BJ (cell line): ENCODE data around the gene TNS1. TPM values are rescaled to one million over a fixed set of nuclear protein-coding genes. Genes with fewer than 3 reads are reported as not detected.

Experiments
- CTCF ChIA-PET: fragments of 350-600 bp; formaldehyde crosslinking; extraction: SDS; loops from one replicate; lab custom pipeline; 2021; ENCODE audit warnings: antibody characterized with exemption, inconsistent platforms; lab: Yijun Ruan, JAX
- POLR2A ChIA-PET: fragments of 300-600 bp; sonication (Branson Sonifier 250); formaldehyde crosslinking; extraction: SDS; loops from one replicate; lab custom pipeline; 2021; ENCODE audit warnings: antibody characterized with exemption; lab: Charles Lee
- DNase-seq: peaks from one replicate; pipeline ENCODE4 v3.0.0-alpha.2; 2011; ENCODE audit warnings: low read depth
- H3K27me3 ChIP-seq: 2 replicates; pipeline ENCODE4 v1.6.0; 2011; ENCODE audit warnings: low read length; ENCODE audit not compliant: control insufficient read depth, insufficient read depth
- H3K36me3 ChIP-seq: 2 replicates; pipeline ENCODE4 v1.5.1; 2011; ENCODE audit warnings: low read length; ENCODE audit not compliant: control insufficient read depth, insufficient read depth
- H3K4me3 ChIP-seq: 2 replicates; pipeline ENCODE4 v1.5.1; 2011; ENCODE audit warnings: low read depth, mild to moderate bottlenecking, control low read depth, low read length
- polyA plus RNA-seq: library from polyadenylated mRNA; depleted of rRNA; stranded (reverse); fragments of >200 nt; gene quantifications from 2 replicates; pipeline ENCODE4 v1.2.3, GENCODE V29; 2011
- TF ChIP-seq, protein P1 (sequence below): IDR thresholded peaks from 2 replicates; pipeline ENCODE4 v1.5.1; 2011; ENCODE audit warnings: low read depth, mild to moderate bottlenecking, control low read depth, inconsistent platforms, low read length, moderate library complexity; ENCODE audit not compliant: insufficient read depth

TNS1 gene
- polyA plus RNA-seq, 1 experiment = 35.6 TPM

GRCh38 chr2:217858519-217859491 lies 144.0 kb downstream of the TNS1 start:
- CTCF ChIA-PET = interaction anchor here (0.9 to 2.7 kb wide), 4 partner anchors 10 to 69 kb away, joined by 3 to 8 read pairs (median 6); no protein-coding TSS in a partner anchor
- DNase-seq = peak; percentile 85
- H3K27me3 ChIP-seq = no peaks in the 10 kb centered on the region
- peaks cover 24% of the 10 kb centered on the region for H3K36me3 ChIP-seq
- POLR2A ChIA-PET = no interaction called here
- TF ChIP-seq, protein P1, sequence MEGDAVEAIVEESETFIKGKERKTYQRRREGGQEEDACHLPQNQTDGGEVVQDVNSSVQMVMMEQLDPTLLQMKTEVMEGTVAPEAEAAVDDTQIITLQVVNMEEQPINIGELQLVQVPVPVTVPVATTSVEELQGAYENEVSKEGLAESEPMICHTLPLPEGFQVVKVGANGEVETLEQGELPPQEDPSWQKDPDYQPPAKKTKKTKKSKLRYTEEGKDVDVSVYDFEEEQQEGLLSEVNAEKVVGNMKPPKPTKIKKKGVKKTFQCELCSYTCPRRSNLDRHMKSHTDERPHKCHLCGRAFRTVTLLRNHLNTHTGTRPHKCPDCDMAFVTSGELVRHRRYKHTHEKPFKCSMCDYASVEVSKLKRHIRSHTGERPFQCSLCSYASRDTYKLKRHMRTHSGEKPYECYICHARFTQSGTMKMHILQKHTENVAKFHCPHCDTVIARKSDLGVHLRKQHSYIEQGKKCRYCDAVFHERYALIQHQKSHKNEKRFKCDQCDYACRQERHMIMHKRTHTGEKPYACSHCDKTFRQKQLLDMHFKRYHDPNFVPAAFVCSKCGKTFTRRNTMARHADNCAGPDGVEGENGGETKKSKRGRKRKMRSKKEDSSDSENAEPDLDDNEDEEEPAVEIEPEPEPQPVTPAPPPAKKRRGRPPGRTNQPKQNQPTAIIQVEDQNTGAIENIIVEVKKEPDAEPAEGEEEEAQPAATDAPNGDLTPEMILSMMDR = no peak
- H3K4me3 ChIP-seq = no peak overlapping the region

DNA sequence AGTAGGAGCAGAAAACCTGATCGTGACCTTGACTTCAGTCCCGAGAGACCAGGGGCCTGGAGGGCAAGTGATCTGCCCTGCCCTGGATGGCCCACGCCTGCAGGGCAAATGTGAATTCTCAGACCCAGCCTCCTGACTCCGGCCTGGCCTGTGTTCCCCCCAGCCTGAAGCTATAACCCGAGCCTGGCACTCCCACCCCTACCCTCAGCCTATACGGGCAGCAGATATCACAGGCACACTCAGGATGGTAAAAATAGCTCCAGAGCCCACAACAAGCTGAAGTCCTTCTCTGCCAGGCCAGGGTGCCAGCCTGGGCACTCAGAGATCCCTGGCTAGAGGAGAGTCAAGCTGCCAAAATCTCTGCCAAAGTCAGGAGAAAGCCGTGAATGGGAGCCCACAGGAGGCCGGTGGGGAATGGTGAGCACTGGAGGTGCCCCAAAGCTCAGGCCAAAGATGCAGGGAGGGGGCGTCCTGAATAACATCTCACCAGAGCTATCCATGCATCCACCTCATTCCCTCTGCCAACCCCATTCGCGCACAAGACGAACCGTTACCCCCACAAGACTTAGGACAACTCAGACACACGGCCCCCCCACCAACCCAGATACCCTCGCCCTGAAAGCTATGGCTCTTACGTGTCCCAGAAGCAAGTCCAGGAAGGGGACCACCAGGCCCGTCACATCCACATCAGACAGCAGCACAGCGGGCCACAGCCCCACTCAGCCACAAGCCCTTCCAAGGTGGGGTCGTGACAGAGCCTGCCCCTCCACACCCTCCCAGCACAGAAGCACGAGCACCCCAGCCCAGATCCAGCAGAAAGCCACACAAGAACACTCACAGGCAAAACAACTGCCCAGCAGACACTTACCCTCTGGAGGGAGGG lies 144.9 kb downstream of the TNS1 start:
- H3K36me3 ChIP-seq = peaks cover 20% of the 10 kb centered on the region
- H3K27me3 ChIP-seq = no peaks in the 10 kb centered on the region
- TF ChIP-seq, protein P1 = no peak
- no peak for DNase-seq
- POLR2A ChIA-PET = no interaction called here
- CTCF ChIA-PET = interaction anchor here (0.9 to 2.7 kb wide), 7 partner anchors 9 to 70 kb away, joined by 3 to 8 read pairs (median 4); no protein-coding TSS in a partner anchor
- H3K4me3 ChIP-seq = no peak overlapping the region

DNA sequence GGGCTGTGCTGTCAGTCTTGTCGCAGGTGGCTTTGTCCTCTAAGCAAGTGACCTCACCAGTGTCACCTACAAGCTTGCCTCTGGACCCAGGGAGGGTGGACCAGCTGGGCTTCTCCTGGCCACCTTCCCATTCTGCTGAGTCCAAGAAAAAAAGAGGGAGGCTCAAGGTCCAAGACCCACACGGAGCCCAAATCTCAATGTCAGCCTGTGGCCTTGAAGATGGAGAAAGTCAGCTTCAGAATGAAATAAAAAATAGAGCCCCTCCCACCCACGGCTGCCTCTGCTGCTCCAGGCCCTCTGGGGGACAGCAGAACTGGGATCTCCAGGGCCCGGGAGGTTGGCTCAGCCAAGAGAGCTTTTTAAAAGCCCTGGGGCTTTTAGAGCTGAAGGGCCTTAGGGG lies 145.9 kb downstream of the TNS1 start:
- H3K27me3 ChIP-seq = no peaks in the 10 kb centered on the region
- H3K4me3 ChIP-seq = no peak overlapping the region
- H3K36me3 ChIP-seq = peaks cover 15% of the 10 kb centered on the region; the same call in 1 of the 2 replicates
- CTCF ChIA-PET = interaction anchor here (1.3 to 1.6 kb wide), 3 partner anchors 42 to 132 kb away, joined by 3 to 4 read pairs (median 3); no protein-coding TSS in a partner anchor
- TF ChIP-seq, protein P1 = no peak
- no peak for DNase-seq
- POLR2A ChIA-PET = interaction anchor here (0.6 kb wide), 1 partner anchor 68 kb away, joined by 4 read pairs; no protein-coding TSS in a partner anchor

- no peaks in the 10 kb centered on the region for H3K27me3 ChIP-seq
- H3K36me3 ChIP-seq = peaks cover 13% of the 10 kb centered on the region; the same call in 1 of the 2 replicates
- CTCF ChIA-PET = interaction anchor here (1.0 to 1.6 kb wide), 3 partner anchors 31 to 133 kb away, joined by 3 to 4 read pairs (median 3); no protein-coding TSS in a partner anchor
- H3K4me3 ChIP-seq = no peak overlapping the region
- POLR2A ChIA-PET = no interaction called here
- TF ChIP-seq, protein P1 = no peak
- DNase-seq = no peak
Observed at GRCh38 chr2:217856159-217856558, 146.6 kb downstream of the TNS1 start.
